MM.1S (cell line): ENCODE data around the gene GPR160.

Experiments used
- EZH2 ChIP-seq: fragments of 300-600 bp; sonication (generic); optimal IDR thresholded peaks from 2 replicates; pipeline ENCODE3; 2017; ENCODE audit warnings: low read depth, mild to moderate bottlenecking, antibody characterized with exemption, low read length, mixed read lengths
- EZH2phosphoT487 ChIP-seq: fragments of 300-600 bp; sonication (generic); IDR thresholded peaks from 2 replicates; pipeline ENCODE4 v1.6.1; 2018; ENCODE audit warnings: antibody characterized with exemption, low read length
- TF ChIP-seq, protein P1 (sequence below): fragments of 300-600 bp; sonication (generic); IDR thresholded peaks from 2 replicates; pipeline ENCODE4 v1.5.1; 2016; ENCODE audit warnings: antibody characterized with exemption, low read length, mixed read lengths

DNA sequence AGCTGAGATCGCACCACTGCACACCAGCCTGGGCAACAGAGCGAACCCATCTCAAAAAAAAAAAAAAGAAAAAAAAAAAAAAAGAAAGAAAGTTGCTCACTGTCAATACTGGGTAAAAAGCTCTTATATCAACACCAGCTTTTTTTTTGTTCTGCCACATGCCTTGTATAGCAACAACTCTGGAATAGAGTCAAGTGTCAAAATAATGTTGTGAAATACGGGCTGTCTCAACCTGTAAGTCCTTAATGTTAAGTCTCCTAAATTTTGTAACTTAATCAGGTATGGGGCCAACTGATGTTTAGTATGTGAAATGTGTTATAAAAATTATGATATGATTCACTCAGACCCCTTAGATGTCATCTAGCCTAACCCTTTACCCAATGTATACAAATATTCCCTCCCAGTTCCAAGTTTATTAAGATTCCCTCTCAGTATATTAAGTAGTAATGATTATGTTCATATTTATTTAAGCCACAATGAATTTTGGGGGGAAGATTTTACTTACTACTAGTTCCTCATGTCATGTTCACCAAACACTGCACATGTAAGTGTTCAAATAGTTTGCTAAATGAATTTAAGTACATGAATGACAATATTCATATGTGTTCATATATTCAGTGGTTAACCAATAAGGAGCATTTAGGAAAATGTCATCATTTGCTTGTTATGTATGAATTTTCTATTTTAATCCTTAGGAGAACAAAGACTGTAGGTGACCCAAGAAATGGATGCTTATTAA lies 52.2 kb downstream of the GPR160 start:
- TF ChIP-seq, protein P1, sequence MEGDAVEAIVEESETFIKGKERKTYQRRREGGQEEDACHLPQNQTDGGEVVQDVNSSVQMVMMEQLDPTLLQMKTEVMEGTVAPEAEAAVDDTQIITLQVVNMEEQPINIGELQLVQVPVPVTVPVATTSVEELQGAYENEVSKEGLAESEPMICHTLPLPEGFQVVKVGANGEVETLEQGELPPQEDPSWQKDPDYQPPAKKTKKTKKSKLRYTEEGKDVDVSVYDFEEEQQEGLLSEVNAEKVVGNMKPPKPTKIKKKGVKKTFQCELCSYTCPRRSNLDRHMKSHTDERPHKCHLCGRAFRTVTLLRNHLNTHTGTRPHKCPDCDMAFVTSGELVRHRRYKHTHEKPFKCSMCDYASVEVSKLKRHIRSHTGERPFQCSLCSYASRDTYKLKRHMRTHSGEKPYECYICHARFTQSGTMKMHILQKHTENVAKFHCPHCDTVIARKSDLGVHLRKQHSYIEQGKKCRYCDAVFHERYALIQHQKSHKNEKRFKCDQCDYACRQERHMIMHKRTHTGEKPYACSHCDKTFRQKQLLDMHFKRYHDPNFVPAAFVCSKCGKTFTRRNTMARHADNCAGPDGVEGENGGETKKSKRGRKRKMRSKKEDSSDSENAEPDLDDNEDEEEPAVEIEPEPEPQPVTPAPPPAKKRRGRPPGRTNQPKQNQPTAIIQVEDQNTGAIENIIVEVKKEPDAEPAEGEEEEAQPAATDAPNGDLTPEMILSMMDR, result no peak
- TF ChIP-seq EZH2phosphoT487 (no peak), EZH2 (no peak)
